Suppressor macrophage treated with lipopolysaccharide for 4 hours (primary cell): ENCODE measurements around the gene SSBP3.
A peak's percentile ranks its signal among the peaks of the same experiment; 100 is the strongest.
"Not testable (repeated sequence)": the region's sequence is repeated elsewhere in the genome, so short reads cannot be mapped to it uniquely, and the experiment has no call there.

ENCODE experiments used
- DNase-seq: peaks from one replicate; pipeline ENCODE4 v3.0.0-alpha.2; 2020

Gene SSBP3

DNA sequence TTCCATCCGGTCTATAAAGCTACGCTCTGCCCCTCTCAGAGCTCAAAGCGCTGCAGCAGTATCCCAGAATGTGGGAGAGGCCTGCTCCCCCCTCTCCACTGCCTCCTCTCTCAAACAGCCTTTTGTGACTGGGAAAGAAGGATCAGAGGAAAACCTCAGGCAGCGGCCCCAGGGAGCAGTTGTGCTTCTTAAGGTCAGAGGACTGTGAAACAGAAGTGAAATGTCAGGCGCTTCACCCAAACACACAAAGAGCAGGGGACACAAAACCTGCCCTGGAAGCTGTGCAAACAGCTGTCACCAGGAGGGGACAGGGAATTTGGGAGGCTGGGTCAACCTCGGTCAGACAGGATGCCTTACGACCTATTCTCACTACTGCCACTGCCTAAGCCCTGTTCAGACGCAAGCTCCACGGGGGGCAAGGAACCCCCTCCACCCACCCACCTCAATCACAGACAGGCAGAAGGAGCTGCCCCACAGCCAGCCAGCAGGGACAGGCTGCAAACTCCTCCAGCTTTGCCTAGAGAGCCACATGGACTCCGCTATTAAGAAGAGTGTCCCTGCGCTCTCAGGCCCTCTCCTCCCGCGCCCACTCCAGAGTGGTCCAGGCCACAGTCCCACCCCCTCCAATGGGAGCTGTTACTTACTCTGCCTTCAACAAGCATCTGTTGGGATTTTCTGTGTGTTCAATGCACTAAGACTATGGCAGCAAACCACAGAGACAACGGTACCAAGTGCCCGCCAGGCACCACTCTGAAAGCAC, 14.6 kb downstream of the SSBP3 start:
- DNase-seq: no peak

DNA sequence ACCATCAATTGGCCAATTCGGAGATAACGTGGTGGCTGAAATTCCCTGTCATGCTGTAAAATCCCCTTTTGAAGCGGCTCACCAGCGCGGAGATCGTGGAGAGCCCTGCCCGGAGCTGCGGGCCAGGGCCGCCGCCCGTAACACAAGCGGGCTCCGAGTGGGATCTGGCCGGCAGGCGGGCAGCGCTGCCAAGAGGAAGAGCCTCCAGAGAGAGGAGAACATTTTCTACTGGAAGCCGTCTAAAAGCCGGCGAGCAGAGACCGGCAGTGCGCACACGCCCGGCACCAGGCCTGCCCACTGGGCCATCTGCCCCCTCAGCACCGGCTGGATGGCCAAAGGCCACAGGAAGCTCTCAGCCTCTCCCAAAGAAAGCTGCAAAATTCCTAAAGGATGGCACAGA, 15.5 kb downstream of the SSBP3 start:
- DNase-seq: no peak

DNA sequence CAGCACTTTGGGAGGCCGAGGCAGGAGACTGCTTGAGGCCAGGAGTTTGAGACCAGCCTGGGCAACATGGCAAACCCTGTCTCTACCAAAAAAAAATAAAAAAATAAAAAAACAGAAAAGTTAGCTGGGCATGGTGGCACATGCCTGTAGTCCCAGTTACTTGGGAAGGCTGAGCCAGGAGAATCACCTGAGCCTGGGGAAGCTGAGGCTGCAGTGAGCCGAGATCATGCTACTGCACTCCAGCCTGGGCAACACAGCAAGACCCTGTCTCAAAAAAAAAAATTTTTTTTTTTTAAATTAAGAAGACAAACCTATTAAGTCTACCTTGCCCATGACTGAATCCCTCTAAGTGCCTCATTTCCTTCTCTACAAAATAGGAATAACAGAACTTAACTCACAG, 16.6 kb downstream of the SSBP3 start:
- DNase-seq: not testable (repeated sequence)

DNA sequence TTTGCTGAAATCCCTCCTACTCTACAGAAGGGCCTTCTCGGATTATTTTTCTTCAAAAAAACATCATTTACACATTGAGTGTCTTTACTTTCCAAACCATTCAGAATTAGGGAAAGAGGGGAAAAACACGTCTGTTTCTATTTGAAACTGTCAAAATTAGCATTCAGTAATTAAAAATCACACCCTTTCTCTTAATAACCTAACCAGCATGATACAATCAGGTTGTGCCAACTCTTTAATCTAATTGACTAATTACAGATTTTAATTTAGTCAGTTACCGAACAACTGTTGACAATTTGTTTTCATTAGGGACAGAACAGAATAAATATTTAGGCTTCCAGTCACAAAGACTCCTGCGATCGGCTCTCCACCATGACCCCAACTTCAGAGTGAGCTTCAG, 18.8 kb downstream of the SSBP3 start:
- DNase-seq: no peak

DNA sequence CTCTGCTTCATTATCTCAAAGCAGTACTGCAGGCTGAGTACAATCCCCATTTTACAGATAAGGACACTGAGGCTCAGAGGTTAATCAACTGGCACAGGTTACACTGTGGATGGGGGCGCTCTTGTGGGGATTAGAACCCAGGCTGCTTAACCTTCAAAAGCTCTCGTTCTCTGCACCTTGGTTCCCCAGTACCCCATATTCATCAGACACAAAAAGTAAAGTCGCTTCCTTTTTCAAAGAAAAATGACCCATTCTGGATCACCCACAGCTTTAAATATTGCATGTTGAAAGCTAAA, 20.5 kb downstream of the SSBP3 start:
- DNase-seq: no peak

DNA sequence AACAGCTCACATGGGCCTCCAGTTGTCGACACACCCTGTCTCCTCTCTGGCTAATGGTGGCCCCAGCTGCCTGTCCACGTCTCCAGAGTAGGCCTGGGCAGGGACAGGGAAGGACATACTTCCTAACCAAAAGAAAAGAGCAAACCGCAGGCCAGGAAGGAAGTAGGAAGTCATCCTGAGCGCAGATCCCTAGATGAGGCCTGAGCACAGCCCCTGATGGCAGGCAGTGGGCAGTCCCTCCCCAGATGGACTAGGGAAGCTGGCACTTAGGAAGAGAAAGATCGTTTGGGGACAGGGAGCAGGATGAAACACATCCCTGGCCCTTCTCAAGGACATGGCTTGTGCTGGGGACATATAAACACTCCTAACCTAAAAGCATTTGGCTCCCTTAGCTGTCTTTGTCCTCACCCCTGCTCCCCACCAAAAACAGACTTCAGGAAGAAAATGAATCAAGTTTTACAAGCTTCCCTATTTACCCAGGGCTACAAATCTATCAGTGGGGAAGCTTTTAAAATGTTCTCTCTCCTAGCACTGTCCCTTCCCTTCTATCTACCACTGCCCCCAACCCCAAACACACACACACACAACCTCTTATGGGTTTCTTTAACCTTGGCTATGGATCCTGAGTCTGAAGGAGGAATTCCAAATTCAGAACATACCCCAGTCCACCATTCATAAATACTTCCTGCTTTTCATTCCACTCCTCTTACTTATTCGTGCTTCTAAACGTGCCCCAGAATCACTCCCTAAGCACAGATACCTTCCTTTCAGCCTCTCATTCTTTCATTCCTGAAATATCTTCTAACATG, 21.1 kb downstream of the SSBP3 start:
- DNase-seq: peak; percentile 29

DNA sequence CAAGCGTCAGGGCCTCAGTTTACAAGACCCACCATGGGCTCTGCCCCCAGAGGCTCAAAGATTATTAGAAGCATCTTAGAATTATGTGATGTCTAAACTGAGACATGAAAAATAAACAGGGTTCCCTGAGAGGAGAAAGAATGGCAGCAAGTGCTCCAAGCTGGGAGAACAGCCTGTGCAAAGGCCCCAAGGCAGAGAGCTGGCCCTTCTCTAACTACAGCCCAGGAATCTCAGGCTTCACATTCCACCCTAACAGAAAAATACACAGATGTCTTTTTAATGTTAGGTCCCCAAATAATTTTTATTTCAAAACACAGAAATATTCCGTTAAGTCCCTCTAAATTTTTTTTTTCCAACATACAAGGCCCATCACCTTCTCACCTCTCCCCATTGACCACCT, 21.7 kb downstream of the SSBP3 start:
- DNase-seq: no peak

DNA sequence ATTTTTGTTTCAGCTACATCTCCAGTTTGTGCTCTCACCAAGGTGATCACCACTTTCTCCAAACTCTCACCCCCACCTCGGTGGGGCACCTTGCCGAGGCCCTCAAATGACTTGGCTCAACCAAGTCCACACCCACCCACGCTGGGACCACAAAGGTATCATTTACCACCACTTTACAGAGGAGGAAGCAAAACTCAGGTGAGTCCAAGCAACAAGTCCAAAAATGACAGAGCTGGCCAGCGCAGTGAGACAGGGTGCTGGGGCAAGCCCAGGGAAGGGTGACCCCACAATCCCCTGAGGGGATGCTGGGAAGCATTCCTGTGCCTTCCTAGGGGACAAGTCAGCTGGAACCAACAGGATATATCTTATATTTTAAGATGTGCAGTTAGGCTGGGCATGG, 24.7 kb downstream of the SSBP3 start:
- no peak for DNase-seq

DNA sequence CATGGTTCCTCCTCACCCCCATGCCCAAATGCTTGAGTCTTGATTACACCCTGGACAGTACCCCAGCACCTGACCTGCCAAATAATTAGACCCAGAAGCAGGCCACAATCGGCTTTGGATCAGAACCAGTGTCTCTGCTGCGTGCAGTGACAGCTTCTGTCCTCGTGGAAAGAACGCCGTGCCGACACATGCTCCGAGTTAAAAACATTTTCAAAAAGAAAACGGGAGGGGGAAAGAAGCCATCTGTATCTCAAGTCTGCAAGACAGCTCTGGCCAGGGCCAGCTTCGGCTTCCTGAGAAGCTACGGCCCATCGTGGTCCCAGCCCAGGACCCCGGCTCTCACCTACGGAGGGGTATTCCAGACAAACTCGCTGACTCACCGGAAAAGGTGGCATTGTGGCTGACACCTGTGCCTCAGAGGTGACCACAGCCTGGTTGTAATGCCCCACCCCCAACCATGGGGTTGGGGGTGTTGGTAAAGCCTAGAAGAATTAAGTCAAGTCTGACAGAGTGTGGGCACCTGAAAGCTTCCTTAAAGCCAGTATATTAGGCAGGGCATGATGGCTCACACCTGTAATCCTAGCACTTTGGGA, 25.8 kb downstream of the SSBP3 start:
- DNase-seq: no peak

DNA sequence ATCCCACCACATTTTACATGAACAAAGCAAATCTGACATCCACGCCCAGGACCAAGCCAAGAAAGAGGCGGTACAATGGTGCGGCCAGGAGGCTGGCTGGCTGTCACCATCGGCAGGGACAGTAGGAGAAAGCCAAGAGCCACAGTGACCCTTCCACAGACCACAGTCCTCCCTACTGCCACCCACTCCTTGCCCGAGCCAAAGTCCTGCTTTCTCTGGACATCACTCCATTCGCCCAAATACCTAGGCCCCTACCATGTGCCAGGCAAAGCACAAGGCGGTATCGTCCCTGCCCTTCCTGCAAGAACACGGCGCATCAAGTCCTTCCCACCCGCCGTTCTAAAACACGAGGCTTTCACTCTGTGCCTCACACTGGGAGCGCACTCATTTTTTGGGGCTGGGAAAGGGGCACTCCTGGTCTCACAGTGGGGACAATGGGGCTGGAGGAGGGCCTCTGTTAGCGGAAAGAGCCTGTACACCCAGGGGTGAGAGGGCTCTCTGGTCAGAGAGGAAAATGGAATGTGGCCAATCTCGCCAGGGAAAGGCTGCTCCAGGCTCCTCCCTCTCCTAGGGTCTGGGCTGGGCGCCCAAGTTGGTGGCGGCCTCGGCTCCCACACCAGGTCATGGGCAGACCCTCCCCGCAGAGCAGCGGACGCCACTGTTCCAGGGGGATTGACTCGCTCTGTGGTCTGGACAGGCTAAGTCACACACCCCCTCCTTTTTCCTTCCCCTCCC, 26.5 kb downstream of the SSBP3 start:
- DNase-seq: no peak

DNA sequence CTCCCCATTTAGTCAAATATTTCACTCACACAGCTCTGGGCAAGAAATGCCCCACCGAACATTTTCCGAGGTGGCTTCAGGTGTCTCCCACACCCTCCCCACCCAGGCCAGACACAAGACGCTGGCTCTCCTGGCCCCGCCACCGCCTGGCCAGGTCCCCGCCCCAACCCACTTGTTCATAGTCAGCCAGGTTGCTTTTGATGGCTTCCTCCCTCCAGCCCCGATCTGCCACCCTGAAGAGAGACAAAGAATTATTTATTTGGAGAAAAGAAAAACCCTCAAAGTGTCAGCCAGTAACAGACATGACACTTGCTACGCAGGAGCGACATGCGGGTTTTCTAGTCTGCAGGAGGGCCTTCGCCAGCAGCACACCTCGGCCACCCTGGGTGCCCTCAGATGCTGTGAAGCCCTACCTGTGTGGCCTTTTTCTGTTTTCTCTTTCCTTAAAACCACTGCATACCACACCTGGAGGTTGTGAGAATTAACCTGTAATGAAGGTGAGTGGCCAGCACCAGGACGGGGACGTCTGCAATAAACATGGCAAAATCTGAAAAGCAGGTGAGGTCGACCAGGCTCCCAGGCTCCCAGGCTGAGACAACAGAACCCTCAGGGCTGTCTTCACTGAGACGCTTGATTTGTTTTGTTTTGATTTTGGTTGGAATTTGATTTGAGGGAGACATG, 27.2 kb downstream of the SSBP3 start:
- no peak for DNase-seq

DNA sequence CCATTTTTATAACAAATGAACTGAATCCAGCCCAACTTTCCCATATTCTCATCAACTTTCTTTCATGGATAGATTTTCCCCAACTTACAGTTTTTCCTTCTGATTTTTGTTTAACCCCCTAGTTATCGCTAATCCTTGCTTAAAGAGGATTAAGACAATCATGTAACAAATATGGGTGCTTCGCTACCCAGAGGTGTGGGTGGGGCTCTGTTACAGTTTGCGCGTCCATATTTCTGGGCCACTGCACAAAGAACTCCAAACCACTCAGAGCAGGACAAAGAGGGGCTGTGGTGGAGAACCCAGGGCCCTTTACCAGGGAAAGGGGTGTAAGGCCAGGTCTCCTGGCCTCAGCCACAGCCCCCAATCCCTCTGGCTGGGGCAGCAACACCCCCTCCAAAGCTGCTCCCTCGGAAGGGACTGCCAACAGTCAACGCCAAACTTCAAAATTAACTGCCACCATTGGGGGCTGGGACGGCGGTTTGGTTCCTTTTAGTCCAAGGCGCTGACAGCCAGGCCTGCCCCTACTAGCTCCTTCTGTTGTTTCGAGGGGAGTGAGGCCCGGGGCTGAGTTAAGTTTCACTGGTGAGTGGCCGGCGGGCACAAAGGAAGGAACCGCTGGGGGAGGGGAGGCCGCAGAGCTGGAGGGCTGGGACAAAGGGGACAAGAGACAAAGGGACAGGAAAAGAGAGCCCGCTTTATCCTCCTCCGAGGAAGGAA, 27.9 kb downstream of the SSBP3 start:
- no peak for DNase-seq

DNA sequence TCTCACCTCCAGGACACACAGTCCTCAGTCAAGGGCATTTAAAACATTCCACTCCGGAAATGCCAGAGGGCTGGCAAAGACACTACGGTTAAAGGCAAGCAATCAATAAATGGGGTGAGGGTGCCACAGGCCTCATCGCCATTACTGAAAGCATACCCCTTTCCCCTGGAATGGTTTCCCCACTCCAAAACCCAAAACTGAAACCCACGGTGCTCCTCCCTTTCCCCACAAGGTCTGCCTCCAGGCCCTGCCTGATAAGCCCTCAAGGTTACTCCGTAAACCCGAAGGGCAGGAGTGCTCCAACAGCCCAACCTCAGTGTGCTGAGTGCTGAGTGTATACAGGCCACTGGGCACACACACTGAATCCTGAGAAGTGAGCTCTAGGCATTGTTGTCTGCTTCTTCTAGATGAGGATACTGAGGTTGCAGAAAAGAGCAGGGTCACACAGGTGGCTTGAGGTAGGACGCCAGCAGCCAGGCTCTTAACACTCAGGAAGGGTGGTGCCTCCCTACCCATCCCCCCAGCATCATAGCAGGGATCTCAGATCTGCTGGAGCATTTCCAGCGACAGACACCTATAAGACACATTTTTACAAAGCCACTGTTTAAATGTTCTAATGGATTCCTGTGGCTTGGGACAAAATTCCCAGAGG, 29.0 kb downstream of the SSBP3 start:
- DNase-seq: no peak

DNA sequence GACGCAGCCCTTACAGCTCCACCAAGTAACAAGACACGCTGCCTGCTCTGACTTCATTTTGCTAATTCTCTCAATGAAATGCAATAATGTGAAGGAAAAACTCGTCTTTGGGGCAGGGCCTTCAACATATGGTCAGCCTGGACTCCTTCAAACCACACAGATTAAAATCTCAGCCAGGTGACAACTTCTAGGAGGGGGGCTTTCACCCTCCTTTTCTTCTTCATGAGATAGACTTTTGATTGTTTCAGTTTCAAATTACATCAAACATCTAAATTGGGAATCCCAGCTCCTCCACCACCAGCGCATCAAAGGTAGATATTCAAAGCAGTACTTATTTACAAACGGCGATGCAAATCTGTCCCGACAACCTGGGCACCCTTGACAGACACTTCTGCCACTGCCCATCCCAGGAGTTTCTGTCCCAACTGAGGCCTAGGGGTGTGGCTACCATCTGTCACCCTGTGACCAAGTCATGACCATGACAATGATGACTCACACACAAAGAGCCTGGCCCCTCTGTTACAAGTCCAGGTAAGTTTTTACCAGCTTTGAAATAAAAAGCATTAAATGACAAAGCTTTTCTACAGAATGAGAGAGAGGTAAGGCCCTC, 29.7 kb downstream of the SSBP3 start:
- no peak for DNase-seq

DNA sequence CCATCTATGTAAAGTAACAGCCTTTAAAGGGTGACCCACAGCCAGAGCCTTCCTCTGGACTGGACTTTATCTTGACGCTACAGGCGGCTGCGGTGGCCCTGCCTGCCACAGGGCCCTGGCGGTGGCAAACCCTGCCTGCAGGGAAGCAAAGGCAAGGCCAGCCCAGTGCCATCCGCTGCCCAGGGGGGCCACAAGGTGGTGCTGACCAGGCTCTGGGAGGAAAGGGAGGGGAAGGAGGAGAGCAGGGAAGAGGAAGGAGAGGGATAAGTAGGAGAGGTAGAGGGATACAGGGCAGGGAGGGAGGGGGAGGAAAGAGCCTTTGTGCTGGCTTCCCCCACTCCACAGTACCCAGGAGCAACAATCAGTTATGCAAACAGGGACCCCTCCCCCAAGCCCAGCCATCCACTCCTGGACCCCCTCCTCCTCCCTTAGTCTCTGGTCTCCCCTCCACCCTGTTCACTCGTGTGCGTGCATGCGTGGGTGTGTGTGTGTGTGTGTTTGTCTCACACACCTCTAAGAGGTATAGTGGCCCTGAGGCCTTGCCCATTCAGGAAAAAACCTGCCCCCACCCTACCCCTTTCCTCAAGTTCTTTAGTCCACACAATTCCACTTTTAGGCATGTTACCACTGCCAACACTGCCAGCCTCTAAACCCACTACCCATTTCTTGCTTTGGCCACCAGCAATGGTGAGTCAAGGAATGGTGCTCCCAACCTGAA, 30.3 kb downstream of the SSBP3 start:
- DNase-seq: no peak

DNA sequence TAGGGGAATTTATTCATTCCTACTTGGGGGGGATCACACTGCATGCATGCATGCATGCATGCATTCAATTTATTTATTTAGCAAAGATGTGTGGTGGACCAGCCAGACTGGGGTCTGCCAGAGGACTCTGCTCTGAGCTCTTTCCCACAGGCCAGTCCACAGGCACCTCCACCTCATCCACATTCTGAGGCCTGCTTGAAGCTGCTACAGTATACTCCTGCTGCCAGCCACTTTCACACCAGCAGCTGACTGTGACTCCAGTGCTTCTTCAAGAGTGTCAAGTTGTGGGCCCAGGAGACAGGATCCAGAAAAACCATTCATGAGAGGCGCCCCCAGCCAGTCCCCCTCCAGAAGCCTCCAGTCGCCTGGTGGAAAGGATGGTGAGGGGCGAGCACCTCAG, 30.9 kb downstream of the SSBP3 start:
- no peak for DNase-seq

DNA sequence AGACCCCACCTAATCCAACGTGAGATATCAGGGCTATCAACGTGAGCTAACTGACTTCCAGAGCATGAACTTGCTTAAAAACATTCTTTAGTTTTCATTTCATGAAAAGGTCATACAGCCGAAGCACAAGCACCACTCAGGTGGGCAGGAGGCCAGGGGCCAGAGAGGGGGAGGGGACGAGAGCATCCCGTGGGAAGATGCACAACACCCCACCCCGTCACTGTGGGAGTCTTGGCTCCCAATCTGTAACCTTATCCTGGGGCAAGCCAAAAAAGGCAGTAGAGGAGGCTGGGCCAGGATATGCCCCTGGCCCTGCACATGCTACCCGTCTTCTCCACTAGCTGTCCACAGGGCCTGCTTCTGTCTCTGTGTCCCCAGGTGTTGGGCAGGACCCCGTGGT, 31.4 kb downstream of the SSBP3 start:
- DNase-seq: no peak

DNA sequence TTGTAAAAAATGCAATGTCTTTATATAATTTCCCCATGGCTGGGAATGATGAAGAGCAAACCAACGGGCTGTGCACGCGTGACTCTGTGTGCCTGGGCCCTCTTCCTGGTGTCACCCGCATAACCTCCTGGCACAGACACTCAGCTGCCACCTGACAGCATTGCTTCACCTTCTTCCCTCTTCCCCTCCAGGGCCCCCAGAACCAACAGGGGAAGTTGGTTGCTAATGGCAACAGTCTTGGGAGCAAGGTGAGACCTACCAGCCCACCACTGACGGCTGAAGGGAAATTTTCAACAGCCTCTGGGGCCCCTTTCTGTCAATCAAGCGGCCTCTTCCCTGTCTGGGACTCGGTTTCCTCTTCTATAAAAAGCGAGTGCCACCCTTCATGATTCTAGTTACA, 33.2 kb downstream of the SSBP3 start:
- DNase-seq: peak; percentile 40

DNA sequence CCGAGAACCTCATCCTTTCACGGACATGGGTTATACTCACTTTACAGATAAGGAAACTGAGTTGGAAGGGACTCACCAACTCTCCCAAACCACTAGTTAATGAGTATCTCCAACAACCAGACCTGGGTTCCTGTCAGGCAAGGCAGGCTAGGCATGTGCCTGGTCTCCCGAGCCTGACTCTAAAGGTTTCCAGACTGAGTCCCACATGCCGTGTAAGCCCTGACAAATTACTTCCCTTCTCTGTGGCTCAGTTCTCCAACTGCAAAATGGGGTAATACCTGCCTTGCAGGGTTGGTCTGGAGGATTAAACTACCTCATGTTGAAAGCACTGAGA, 34.3 kb downstream of the SSBP3 start:
- DNase-seq: peak; percentile 9

DNA sequence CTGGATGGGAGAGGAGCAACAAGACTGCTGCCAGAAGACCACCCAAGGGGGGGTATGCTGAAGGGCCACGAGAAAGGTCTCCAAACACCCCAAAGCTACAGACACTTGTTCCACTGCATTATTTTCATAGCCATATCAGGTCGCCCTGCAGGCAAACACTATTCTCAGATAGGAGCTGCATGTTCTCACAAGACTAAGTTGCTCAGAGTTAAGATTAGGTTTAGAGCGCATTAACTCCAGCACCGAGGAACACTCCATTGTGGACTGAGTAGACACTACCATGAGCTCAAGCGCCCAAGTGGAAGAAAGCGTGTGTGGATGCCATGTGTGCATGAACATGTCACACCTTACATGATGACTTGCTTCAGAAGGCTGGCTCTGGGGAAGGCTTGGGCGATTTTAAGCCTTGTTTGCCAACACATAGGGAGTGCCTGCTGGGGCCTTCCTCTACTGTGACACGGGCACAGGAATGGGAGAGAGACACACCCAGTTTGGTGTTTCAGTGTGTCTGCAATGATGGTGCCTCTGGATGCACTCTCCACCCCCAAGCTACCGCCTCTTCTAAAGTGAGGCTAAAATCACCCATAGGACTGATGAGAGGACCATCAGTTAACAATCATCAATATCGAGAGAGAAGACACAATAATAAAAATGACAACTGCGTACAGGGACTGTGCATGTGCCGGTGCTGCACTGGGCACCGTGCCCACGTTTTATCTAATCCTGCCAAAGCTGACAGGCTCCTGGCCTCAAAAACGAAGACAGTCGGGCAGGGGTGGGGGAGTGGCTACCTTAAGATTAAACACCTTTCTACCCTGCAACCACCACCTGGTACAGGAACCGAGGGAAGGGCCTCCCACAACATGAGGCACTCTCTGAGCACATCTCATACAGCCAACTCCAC, 34.9 kb downstream of the SSBP3 start:
- DNase-seq: no peak
